ENCODE data around the gene PIP4K2C.

DNA sequence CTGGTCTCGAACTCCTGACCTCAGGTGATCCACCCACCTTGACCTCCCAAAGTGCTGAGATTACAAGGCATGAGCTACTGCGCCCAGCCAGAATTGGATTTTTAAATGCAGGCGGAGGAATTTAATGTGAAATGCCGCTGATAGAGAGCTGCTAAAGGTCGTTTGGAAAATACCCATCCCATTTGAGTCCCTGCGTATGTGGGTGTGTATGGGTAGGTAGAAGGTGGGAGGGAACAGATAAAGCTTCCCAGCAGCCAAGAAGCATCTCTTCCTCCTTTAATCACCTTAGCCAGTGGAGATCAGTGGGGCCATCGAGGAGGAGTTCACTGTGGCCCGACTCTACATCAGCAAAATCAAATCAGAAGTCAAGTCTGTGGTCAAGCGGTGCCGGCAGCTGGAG is 16.2 kb upstream of the PIP4K2C start:
- TF ChIP-seq, protein P1, sequence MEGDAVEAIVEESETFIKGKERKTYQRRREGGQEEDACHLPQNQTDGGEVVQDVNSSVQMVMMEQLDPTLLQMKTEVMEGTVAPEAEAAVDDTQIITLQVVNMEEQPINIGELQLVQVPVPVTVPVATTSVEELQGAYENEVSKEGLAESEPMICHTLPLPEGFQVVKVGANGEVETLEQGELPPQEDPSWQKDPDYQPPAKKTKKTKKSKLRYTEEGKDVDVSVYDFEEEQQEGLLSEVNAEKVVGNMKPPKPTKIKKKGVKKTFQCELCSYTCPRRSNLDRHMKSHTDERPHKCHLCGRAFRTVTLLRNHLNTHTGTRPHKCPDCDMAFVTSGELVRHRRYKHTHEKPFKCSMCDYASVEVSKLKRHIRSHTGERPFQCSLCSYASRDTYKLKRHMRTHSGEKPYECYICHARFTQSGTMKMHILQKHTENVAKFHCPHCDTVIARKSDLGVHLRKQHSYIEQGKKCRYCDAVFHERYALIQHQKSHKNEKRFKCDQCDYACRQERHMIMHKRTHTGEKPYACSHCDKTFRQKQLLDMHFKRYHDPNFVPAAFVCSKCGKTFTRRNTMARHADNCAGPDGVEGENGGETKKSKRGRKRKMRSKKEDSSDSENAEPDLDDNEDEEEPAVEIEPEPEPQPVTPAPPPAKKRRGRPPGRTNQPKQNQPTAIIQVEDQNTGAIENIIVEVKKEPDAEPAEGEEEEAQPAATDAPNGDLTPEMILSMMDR (IDR thresholded peaks at IDR 0.05), result no peak
- no peak for TF ChIP-seq POLR2A (IDR thresholded peaks at IDR 0.05)
- TF ChIP-seq EP300 (IDR thresholded peaks at IDR 0.05; ENCODE audit: low read depth), result no peak
